Skeletal muscle satellite cell (primary cell): ENCODE data around the gene NCBP1. TPM values are rescaled to one million over a fixed set of nuclear protein-coding genes. Genes with fewer than 3 reads are reported as not detected.
A peak's percentile ranks its signal among the peaks of the same experiment; 100 is the strongest.
"Not testable (repeated sequence)": the region's sequence is repeated elsewhere in the genome, so short reads cannot be mapped to it uniquely, and the experiment has no call there.

Source experiments
- H3K27me3 ChIP-seq: 2 replicates; pipeline ENCODE4 v1.7.0; 2013; ENCODE audit warnings: low read length; ENCODE audit not compliant: control insufficient read depth, insufficient read depth
- H3K36me3 ChIP-seq: 2 replicates; pipeline ENCODE4 v1.7.0; 2013; ENCODE audit warnings: mild to moderate bottlenecking, control low read depth, low read length; ENCODE audit not compliant: insufficient read depth
- H3K4me1 ChIP-seq: 2 replicates; pipeline ENCODE4 v1.7.0; 2013; ENCODE audit warnings: low read length; ENCODE audit not compliant: control insufficient read depth, insufficient read depth
- H3K4me2 ChIP-seq: 2 replicates; pipeline ENCODE4 v1.7.0; 2013; ENCODE audit warnings: mild to moderate bottlenecking, low read length
- H3K4me3 ChIP-seq: 2 replicates; pipeline ENCODE4 v1.7.0; 2013; ENCODE audit warnings: low read length
- H3K9ac ChIP-seq: 2 replicates; pipeline ENCODE4 v1.7.0; 2013; ENCODE audit warnings: mild to moderate bottlenecking, low read depth, low read length, moderate library complexity
- H3K9me3 ChIP-seq: replicated peaks from 2 replicates; pipeline ENCODE4 v1.7.0; 2013; ENCODE audit warnings: mild to moderate bottlenecking, control low read depth, low read length
- total RNA-seq: library from RNA; depleted of rRNA; stranded (reverse); fragments of >200 nt; gene quantifications from 2 replicates; pipeline ENCODE4 v1.2.3, GENCODE V29; 2012; rRNA removed

Gene NCBP1, protein sequence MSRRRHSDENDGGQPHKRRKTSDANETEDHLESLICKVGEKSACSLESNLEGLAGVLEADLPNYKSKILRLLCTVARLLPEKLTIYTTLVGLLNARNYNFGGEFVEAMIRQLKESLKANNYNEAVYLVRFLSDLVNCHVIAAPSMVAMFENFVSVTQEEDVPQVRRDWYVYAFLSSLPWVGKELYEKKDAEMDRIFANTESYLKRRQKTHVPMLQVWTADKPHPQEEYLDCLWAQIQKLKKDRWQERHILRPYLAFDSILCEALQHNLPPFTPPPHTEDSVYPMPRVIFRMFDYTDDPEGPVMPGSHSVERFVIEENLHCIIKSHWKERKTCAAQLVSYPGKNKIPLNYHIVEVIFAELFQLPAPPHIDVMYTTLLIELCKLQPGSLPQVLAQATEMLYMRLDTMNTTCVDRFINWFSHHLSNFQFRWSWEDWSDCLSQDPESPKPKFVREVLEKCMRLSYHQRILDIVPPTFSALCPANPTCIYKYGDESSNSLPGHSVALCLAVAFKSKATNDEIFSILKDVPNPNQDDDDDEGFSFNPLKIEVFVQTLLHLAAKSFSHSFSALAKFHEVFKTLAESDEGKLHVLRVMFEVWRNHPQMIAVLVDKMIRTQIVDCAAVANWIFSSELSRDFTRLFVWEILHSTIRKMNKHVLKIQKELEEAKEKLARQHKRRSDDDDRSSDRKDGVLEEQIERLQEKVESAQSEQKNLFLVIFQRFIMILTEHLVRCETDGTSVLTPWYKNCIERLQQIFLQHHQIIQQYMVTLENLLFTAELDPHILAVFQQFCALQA
- total RNA-seq, result 34.9 and 37.0 TPM in 2 replicates

DNA sequence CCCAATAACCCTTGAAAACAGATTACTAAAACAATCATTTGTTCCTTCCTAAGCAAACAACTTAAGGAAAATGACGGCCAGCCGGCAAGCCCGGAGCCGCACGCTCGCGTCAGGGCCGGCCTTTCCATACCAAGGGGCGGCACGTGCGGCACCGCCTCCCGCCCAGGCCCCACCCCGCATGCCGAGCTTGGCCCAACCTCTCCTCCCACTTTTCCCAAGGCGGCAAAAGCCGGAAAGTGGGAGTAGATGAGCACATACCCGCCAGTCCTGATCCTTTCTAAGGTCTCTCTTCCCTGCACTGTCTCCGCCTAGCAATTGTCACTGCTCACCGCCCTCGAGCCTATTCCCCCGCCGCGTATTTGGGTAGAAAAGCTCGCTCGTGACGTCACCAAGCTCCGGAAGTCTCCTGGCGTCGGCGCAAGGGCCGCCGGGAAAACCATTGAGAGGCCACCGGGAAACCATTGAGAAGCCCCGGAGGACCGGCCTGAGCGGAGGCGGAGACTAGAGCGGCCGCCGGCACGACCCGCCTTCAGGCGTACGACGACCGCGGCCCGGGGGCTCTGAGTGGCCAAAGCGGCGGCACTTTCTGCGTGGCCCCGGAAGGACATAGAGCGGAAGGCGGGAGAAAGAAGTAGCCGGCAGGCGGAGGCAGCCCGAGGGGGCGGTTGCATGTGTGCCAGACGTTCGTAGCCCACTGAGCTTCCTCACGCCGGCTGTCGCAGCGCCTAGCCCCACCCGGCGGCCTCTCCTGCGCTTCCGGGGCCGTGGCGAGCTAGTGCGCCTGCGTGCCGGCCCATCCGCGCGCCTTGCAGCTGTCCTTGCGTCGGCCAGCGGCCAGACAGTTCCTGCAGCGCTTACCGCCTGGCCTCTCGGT, at the start of gene NCBP1, which contains the start of gene TSTD2:
Gene NCBP1 (plus strand): TSS at position 837 of the 874 bp plus-strand sequence. CDS start 61 bp downstream, outside the sequence.
Gene TSTD2 (minus strand): TSS at position 384 of the 874 bp plus-strand sequence. CDS start 5,806 bp downstream, outside the sequence.
- peak within 1 kb of the TSS; percentile 92 for H3K4me2 ChIP-seq
- no peaks in the 10 kb centered on the region for H3K36me3 ChIP-seq

DNA sequence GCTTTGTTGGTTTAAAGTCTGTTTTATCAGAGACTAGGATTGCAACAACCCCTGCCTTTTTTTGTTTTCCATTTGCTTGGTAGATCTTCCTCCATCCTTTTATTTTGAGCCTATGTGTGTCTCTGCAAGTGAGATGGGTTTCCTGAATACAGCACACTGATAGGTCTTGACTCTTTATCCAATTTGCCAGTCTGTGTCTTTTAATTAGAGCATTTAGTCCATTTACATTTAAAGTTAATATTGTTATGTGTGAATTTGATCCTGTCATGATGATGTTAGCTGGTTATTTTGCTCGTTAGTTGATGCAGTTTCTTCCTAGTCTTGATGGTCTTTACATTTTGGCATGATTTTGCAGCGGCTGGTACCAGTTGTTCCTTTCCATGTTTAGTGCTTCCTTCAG, 48.8 kb upstream of the NCBP1 start:
- not testable (repeated sequence) for H3K4me1 ChIP-seq, H3K9me3 ChIP-seq, H3K27me3 ChIP-seq, H3K36me3 ChIP-seq, H3K4me2 ChIP-seq, H3K4me3 ChIP-seq, H3K9ac ChIP-seq

More for the DNA sequence above, at the start of gene NCBP1, which contains the start of gene TSTD2:
- Histone ChIP-seq H3K27me3 (no peaks in the 10 kb centered on the region), H3K9ac (peak within 1 kb of the TSS; percentile 95), H3K9me3 (no peaks in the 10 kb centered on the region), H3K4me1 (peaks cover 30% of the 10 kb centered on the region), H3K4me3 (peak within 1 kb of the TSS; percentile 96)

DNA sequence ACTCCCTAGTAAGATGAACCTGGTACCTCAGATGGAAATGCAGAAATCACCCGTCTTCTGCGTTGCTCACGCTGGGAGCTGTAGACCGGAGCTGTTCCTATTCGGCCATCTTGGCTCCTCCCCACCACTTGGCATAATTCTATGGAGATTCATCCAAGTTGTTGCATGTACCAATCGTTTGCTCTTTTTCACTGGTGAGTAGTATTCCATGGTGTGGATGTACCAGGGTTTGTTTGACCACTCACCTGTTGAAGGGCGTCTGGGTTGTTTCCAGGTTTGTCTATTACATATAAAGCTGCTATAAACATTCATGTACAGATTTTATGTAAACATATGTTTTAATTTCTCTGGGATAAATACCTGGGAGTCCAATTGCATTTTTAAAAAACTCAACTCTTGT, 46.7 kb upstream of the NCBP1 start:
- not testable (repeated sequence) for H3K27me3 ChIP-seq, H3K4me2 ChIP-seq, H3K9me3 ChIP-seq, H3K4me1 ChIP-seq, H3K9ac ChIP-seq, H3K36me3 ChIP-seq, H3K4me3 ChIP-seq

DNA sequence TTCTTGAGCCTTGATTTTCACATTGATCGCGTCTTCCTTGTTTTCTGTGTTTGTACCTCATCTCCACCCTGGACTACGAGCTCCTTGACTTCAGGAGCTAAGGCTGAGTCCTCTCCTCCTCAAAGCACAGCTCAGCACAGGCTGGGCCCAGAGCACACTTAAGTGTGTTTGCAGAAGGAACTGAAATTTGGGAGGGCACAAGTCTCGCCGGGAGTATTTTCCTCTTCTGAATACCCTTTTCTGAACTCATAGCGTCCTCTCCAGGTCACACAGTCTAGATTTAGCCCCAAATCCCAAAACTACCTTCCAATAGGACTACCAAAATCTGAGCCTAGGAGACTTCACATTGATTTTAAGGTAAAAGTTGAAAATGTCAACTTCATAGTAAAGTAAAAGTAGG, 42.1 kb upstream of the NCBP1 start:
- H3K27me3 ChIP-seq, result peaks cover 18% of the 10 kb centered on the region
- H3K9ac ChIP-seq, result no peak overlapping the region
- no peaks in the 10 kb centered on the region for H3K36me3 ChIP-seq
- no peak overlapping the region for H3K4me2 ChIP-seq
- no peaks in the 10 kb centered on the region for H3K4me1 ChIP-seq
- no peaks in the 10 kb centered on the region for H3K9me3 ChIP-seq
- H3K4me3 ChIP-seq, result no peak overlapping the region

DNA sequence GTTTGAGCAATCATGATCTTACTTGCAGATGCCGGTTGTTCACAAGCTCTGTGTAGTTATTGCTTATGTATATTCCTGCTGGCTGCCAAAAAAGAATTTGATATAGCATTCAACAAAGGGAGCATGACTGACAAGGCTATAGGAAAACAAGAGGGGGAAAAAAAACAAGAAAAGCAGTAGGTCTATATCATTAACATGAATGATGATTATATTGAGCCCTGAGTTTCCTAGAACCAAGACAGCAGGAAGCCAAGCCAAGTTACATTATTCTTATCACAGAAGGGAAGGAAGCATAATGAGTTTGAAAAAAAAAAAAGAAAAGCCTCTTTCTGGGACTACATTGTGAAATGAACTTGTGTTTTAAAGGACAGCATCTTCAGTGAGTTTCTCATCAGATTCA, 41.5 kb upstream of the NCBP1 start:
- H3K4me2 ChIP-seq, result no peak overlapping the region
- H3K36me3 ChIP-seq, result no peaks in the 10 kb centered on the region
- no peak overlapping the region for H3K4me3 ChIP-seq
- H3K4me1 ChIP-seq, result no peaks in the 10 kb centered on the region
- no peaks in the 10 kb centered on the region for H3K9me3 ChIP-seq
- peaks cover 21% of the 10 kb centered on the region for H3K27me3 ChIP-seq
- no peak overlapping the region for H3K9ac ChIP-seq

DNA sequence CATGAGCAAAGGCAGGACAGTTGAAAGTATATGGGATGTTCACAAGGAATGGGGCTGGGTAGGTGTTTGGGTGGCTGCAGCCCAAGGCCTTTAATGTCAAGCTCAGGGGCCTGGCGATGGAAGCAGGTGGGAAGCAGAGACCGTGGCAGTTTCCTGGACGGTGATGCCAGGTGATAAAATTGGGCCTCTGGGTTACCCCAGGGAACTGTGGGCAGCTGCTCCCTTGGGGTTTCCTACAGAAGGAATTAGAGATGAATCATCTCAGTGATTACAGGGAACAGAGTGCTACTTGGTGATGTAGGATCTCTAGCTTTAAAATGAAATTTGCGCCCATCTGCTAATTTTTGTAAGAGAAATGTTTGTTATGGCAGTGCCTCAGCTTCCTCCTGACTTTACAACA, 39.7 kb upstream of the NCBP1 start:
- no peaks in the 10 kb centered on the region for H3K4me1 ChIP-seq
- H3K4me3 ChIP-seq, result no peak overlapping the region
- H3K27me3 ChIP-seq, result peaks cover 16% of the 10 kb centered on the region
- H3K9me3 ChIP-seq, result no peaks in the 10 kb centered on the region
- H3K36me3 ChIP-seq, result no peaks in the 10 kb centered on the region
- no peak overlapping the region for H3K9ac ChIP-seq
- H3K4me2 ChIP-seq, result no peak overlapping the region

DNA sequence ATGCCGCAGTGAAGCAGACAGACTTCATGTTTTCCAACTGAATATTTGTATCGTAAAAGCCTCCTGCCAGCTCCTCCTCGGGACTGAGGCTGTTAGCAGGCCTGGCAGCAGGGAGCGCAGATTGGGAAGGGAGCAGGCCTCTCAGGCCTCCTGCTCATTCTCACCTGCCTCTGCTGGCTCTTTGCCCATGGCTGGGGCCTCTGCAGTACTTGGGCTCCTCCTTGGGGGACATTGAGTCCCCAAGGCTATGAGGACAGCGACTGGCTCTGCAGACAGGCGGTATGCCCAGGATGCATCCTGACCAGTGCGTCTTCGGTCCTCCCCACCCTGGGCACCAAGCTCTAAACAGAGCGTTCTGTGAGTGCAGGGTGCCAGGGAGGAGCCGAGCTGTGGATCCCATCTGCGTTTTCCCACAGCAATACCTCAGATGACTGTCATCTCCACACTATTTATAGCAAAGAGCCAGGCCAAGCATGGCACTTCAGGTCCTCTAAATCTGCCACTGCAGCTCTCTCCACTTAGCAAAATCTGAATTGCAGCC, 39.2 kb upstream of the NCBP1 start:
- Histone ChIP-seq H3K9ac (no peak overlapping the region), H3K4me1 (no peaks in the 10 kb centered on the region), H3K4me2 (no peak overlapping the region), H3K27me3 (peaks cover 16% of the 10 kb centered on the region), H3K4me3 (no peak overlapping the region), H3K36me3 (no peaks in the 10 kb centered on the region), H3K9me3 (no peaks in the 10 kb centered on the region)

DNA sequence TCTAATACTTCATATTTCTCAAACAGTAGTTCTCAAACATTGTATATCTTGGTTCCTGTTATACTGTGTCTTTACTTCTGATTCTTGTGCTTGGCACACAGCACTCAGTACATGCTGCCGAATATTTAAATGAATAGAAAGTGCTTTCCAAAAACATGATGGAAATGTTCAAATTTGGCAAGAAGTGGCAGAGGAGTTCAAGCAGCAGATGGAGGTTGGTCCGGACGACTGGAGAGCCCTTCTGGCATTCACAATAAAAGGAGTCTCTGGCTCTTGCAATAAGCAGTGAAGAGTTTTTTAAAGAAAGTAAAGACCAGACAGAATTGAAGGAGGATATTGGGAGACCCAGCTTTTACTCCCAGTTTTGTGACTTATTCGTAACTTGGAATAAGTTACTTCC, 36.7 kb upstream of the NCBP1 start:
- no peaks in the 10 kb centered on the region for H3K4me1 ChIP-seq
- H3K4me2 ChIP-seq, result no peak overlapping the region
- peaks cover 13% of the 10 kb centered on the region for H3K36me3 ChIP-seq
- peaks cover 16% of the 10 kb centered on the region for H3K27me3 ChIP-seq
- H3K9me3 ChIP-seq, result no peaks in the 10 kb centered on the region
- no peak overlapping the region for H3K4me3 ChIP-seq
- no peak overlapping the region for H3K9ac ChIP-seq

DNA sequence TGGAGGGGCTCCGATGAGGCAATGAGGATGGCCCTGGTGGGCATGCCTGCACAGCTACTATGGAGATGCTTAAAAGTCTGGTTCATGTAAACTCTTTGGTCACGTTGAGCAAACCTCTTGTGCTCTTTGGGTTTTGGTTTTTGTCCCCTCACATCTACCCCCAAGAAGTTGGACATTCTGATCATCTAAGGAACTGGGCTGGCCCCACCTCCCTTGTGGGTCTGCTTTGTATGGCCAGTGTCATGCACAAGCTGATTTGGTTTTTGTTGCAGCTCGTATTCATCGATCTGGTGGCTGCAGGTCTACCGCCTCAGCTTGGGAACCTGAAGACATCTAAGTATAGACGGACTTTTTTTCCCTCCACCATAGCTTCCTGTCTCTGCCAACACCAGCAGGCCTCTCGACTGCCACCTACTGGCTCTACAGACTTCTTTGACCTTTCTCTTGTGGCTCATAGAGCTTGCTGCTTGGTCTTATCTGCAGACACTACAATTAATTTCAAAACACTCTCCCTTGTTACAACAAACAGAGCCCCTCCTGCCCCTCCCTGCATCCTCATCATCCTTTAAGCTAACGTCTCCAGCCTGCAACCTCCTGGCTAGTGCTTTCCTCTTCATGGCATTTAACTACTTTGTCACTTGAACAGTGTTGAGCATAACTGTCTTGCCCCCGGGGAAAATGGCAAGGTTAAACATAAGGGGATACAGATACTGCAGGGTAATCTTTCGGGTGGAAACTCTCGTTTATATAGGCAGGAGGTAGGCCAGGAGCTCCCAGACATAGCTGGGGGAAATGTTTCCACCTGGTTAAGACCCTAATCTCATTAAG, 34.9 kb upstream of the NCBP1 start:
- Histone ChIP-seq H3K9ac (no peak overlapping the region), H3K4me1 (no peaks in the 10 kb centered on the region), H3K4me2 (no peak overlapping the region), H3K27me3 (peaks cover 7% of the 10 kb centered on the region), H3K9me3 (no peaks in the 10 kb centered on the region), H3K4me3 (no peak overlapping the region), H3K36me3 (peaks cover 20% of the 10 kb centered on the region)

DNA sequence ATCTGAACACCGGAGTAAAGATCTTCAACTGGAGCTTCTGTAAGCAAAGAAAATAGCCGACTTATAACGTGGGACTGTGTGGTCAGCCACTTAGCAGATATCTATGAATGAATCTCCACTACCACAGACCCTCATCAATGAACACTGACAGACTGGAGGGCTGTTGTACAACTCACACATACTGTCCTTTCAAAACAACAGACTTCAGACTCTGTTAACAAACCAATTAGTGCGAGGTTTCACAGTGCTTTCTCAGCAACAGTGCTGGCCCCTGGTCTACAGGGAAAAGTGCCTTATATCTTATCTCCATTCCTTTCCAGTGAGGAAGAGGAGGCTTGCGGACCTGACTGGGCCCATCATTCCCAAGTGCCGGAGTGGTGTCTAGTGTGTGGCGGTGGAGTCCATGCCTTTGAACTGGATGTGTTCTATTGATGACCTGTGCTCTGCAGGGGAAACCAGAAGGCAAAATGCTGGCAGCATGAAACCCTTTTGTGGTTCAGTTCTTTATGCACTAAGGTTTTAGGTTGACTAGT, 34.2 kb upstream of the NCBP1 start:
- no peak overlapping the region for H3K4me2 ChIP-seq
- no peaks in the 10 kb centered on the region for H3K9me3 ChIP-seq
- H3K4me3 ChIP-seq, result no peak overlapping the region
- no peak overlapping the region for H3K9ac ChIP-seq
- peaks cover 7% of the 10 kb centered on the region for H3K27me3 ChIP-seq
- peaks cover 24% of the 10 kb centered on the region for H3K36me3 ChIP-seq
- no peaks in the 10 kb centered on the region for H3K4me1 ChIP-seq
